ENCODE data around the gene APCDD1L.

Gene APCDD1L

DNA sequence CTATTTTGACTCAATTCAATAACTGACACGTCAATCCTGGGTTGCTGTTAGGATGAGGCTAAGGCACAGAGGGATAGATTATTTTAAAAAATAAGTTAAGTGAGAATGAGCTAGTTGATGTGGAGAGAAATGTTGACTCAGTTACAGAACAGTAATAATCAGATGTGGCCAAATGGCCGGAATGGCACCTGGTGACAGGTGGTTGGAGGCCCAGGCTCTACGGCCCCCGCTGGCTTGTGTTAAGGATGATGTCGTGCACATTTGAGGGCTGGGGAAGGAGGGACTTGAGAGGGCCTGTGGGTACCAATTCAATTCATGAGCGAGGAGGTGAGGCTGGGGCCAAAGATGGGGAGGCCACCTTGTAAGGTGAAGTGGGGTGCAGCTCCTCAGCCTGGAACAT lies 31.7 kb downstream of the APCDD1L start:
- DNase-seq, result no peak

DNA sequence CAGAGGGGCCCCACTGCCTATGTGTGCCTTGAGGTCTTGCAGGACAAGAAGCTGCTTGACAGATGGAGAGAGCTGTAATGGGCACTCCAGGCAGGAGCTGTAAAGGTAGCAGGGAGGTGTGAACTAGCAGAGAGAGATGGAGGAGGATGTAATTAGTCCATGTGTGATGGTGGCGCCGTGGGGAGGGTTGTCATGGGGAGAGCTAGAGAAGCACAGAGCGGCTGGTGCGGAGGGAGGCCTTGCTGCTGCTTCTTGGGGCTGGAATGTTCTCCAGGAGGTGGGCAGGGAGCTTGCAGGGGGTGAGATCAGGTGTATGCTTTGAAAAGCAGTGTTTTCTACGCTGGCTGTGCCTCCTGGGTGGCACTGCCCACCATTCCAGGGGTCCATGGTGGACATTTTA lies 32.1 kb downstream of the APCDD1L start:
- DNase-seq, result no peak

DNA sequence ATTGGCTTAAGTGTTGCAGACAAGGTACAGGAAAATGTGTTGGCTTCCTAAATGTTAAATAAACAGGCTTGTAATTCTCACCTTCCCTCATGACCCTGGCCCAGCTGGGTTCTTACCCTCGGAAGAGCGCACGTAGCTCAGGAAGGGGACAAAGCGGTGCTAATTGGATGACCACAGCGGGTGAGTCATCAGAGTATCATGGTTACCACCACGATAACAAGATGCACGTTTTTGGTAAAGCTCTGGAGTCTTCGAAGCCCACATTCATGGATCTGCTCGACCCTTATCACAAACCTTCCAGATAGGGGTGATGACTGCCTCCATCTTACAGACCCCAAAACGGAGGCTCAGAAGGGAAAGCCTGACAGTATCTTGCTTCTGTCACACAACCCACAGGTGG lies 32.8 kb downstream of the APCDD1L start:
- no peak for DNase-seq

DNA sequence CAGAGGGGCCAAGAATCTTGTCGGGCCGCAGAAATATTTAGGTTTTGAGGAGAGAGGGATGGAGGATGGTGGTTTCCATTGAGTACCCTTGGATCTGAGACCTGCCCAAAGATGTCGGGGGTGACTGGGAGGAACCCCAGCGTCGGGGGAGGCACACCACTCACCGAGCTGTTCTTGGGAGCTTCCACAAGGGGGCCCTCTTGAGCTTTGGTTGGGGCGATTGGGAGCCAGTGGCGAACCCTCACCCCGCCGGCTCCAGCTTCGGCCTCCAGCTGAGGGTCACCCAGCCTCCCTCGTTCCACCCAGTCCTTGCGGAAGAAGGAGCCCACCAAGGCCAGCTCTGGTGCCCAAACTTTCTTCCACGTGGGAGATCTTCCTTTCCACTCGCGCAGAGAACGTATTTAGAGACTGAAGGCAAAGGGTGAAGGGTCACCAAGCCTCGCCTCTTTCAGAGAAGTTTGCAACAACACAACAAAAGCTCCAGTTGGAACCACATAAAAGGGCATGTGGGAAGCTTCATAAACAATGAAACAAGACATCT lies 33.6 kb downstream of the APCDD1L start:
- DNase-seq, result peak; percentile 48

DNA sequence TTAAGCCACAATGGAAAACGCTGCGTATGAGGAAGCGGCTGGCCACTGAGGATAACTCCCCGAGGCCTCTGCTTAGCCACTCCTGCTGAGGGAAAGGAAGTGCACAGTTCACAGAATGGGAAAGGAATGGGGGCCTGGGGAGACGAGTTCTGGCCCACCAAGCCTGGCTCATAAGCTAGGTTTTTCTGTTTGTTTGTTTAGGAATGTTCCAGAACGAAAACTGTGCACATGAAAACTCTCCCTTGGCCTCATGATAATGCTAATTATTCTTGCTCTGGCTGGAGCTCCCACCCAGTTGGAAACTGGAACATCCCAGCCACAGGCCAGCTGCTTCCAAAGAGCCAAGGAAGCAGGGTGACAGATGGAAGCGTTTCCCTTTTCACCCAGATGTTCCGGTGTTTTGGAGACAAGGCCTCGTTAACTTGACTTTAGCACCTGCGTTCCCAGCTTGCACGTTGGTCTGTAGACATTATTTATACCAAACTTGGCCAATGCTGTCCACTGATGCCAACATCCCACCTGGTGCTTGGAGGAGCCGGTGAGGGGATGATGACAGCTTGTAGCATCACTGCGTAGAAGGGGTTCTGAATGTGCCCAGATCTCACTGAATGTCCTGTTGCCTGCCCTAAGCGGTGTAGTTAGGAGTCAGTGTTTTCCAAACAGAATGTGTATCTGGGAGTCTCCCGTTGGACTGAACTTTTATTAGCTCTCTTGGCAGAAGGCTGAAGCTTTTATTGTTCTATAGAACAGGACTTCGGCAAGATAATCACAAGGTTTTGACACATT lies 34.5 kb downstream of the APCDD1L start:
- DNase-seq, result no peak

DNA sequence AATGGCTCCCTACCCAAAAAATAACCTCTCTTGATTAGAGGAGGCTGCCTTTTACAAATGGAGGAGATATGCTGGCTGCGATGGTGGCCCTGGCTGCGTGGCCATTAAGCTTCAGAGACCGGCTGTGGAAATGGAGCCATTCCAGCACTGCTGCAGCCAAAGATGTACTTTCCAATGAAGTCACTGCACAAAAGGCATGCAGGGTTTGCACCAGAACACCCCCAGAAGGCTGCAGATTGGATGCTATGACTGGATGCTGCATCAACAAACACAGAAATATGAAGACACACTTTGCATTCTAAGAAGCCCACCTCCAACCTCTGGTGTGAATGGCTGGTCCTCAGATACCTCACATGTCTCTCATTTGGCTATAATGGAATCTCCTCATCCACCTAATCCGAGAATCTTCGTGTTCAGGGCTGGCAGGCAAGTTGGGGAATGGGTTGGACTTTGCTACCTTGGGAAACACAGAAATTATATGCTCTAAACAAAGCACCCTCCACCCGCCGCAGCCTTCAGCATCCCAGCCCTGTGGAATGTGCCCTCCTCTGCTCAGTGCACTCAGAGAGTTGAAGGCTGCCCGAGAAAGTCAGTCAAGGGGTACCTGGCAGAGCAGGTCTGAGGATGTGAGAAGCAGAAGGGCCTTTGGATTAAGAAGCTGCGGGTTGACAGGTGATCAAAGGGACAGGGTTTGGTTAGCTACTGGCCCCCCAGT lies 35.3 kb downstream of the APCDD1L start:
- no peak for DNase-seq

DNA sequence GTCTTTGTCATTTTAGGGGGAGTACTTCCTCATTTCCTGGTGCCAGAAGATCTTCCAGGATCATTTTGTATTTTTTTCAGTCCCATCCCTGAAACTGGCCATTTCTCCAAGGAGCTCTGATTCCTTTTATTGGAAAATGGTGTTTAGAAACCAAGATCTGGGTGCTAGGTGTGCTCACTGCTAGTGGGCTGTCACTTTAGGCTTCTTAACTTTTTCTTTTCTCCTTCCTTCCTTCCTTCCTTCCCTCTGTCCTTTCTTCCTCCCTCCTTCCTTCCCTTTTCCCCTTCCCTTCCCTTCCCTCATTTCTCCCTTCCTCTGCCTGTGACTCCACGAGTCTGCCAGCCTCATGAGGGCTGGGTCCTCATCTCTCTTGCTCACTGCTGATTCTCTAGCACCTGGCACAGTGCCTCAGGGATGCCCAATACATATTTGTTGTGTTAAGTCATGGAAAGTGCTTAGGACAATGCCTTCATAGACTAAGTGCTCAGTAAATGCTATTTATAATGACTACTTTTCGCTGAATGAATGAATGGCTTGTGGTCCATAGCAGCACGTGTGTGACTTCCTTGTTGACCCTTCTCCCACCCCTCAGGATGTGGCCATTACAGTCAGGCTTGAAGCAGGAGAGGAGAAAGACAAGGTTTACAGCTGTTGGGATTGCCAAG lies 36.9 kb downstream of the APCDD1L start:
- no peak for DNase-seq

DNA sequence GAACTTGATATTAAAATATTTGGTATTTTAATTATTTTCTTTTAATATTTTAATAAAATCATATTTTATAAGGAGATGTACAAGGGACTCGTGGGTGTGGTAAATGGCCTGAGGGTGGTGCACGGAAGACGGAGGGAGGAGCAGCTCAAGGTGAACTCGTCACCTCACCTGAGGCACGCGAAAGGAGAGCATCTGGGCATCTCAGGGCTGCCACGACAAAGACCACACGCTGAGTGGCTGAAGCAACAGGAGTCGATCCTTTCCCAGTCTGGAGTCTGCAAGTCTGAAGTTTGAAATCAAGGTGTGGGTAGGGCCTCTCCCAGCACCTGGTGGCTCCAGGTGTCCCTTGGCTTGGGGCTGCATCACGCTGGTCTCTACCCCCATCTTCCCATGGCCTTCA lies 39.7 kb downstream of the APCDD1L start:
- no peak for DNase-seq

DNA sequence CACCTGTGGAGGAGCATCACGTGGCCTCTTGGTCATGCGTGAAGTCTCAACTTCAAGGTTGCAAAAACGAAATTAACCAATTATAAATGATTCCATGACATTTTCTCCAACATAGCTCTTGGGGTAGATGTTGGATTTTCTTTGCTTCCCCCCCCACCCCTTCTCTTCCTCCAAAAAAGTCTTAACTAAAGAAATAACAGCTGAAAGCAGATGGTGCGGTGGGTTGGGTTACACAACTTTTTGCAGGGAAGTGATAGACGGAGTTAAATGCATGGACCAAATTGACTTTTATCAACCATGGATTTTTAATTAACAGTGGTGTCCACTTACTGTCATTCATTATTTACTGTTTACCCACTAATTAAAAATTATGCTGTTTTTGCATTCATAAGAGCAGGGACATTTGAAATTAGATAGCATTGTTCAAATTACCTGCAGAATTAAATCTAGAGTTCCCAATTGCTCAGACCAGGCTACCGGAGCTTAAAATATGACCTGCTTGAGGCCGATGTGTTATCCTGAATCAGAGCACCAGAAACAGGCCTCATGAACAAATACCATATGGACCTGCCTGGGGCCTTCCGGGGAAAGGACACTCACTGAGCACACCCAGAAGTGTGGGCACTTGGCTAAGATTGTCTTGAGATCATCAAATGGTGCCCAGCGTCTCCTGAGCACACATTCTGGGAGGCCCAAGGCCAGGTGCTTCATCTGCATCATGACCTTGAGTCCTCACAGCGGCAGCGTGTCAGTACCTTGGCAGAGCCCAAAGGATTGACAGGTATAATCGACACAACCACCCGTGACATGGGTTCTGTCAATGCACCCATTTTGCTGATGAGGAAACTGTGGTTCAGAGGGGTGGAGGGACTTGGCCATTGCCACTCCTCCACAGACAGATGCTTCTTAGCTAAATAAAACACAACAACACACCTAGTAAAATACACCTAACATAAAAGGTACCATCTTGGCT lies 41.5 kb downstream of the APCDD1L start:
- DNase-seq, result no peak

DNA sequence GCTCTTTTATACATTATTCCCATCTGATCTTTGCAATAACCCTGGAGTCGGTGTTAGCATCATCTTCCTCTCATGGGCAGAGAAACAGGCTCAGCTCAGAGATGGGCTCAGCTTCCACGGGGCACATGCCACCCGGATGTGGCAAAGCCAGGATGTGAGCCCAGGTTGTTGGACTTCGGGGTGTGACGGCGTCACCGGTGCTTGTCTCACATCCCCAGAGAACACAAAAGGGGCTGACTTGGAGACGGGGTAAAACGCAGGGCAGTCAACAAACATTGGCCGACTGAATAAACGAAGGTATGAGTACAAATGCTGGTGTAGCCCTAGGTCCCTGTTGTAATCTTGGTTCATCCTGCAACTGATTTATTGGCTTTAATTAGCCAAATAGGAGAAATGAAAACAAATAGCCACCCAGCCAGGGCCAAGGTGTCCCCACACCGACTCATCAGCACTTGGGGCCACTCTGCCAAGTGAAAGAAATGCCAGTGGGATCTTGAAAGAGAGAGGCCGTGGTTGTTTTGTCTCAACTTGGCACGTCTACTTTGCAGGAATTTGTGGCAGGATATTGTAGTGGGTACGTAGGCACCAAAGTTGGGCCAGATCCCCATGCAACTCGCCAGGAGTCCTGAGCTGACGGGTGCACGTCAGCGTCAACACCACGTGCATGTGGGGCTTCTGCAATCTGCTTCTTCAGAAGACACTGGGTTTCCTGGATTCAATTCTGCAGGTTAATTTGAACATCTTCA lies 42.8 kb downstream of the APCDD1L start:
- DNase-seq, result no peak

DNA sequence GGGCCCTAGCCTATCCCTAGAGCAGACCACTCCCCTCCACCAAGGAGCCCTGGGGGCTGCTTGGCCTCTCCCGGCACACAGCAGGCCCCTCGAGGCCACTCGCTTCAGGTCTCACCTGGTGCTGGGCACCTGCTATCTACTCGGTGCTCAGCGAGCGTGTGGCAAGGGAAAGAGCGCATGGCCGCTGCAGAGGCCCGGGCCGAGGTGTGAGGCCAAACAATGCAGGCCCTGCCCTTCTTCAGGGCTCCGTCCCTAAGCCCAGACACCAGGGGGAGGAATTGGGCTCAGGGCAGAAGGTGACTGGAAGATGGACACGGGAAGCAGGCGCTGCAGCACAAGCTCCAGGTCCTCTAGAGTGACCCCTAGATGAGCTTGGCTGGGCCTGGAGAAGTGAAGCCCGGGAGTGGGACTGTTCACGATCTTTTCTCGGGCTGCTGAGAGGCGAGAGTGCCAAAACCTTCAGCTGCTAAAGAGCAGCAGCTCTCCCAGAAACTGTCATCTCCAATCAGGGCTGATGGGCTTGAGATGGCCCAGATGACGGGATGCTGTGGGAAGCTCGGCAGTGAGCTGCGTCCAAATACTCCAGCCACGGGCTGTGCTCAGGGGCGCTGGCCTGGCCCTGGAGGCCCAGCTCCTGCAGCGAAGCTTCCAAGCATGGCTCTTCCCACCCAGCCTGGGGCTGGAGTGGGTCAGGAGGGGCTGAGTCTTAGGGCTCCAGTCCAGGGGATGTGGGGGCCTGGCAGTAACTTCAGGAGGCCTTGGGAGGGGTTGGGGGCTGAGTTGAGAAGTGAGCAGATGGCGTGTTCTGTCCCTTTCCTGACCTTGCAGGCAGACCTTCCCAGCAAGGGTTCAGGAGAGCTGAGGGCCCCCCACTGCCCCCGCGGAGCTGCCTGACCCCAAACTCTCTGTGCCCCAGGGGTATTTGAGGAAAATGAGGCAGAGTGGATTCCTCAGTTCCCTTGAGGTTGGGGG lies 43.7 kb downstream of the APCDD1L start:
- DNase-seq, result no peak

DNA sequence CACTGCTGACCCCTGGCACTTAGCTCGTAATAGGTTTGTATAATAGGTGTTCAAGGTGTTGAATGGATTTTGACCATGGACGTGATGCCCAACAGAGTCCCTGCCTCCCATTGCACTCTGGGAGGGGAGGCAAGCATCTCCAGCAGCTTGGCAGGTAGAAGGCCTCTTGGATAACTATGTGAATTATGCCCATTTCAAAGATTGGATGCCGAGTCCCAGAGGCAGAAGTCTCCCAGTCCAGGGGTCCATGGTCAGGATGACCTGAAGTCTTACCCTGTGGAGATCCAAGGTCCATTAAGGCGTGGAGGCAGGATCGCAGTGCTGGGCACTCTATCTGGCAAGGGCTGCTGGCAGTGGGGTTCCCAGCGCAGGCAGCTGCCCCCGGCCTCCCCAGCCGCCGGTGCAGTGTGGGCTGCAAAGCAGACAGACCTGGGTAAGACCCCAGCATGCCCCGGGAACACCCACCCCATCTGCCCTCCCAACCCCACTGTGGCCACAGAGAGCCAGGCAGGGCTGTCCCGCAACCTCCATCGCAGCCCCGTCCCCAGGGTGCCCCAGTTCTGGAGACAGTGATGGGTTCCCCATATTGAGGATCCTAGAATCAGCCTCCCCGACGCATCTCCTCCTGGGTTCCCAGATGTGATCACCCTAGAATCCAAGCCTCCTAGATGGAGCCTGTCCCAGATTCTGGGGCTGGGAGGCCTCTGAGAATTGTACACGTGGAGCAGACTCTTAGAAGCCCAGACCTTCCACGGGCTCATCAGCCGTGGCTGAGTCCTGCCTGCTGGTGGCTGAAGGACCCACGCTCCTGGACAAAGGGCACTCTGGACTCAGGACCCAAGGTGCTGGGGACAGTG lies 44.6 kb downstream of the APCDD1L start:
- no peak for DNase-seq

DNA sequence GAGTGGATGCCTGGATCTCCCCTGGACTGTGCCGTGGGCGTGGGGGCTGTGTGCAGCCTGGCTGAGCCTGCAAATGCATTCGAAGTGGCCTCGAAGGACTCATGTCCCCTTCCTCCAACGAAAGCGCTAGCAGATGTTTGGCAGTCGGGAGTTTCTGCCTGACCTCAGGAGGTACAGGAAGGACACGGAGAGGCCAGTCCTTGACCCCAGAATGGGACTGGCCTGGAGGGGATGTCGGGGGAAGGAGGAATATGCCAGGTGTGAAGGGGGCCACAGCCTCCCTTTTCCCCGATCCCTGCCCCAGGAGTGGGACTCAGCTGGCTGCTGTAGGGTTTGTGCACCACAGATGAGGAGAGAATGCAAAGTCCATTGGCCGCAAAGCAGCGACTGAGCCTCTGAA lies 45.6 kb downstream of the APCDD1L start:
- no peak for DNase-seq

DNA sequence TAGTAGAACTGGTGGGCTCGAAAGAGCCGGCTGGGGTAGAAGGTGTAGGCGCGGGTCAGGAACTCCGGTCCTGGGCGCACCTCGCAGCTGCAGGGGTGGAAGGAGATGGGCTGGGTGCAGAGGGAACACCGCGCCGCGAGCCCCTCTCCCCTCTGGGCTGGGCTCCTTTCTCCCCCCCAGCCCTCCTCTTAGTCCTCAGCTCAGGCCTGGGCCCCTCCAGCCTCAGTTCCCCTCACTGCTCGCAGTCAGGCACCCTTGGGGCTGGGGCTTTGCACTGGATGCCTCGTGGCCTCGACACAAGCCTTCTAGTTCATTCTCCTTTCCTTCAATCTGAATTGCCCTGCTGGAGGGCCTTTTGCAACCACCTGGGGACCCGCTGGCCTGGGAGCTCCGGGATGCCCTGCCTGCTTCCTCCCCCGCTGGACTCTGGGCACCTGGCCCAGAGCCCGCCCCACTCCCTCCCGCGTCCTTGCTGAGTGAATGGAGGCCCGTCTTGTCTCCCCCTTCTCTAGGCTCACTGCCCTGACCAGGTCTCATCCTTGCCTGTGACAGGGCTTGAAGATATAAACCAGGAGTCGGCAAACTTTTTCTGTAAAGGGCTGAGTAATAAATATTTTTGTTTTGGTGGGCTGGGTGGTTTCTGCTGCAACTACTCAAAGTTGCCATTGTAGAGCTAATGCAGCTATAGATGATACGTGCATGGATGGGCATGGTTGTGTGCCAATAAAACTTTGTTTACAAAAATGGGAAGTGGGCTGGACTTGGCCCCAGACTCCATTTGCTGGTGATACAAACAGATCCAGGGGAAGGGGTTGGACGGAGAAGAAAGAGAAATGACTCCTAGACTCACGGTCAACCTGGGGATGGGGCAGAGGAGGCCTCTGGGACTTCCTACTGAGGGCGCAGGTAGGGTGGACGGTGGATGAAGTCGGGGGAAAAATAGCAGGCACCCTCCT lies 47.3 kb downstream of the APCDD1L start:
- no peak for DNase-seq

DNA sequence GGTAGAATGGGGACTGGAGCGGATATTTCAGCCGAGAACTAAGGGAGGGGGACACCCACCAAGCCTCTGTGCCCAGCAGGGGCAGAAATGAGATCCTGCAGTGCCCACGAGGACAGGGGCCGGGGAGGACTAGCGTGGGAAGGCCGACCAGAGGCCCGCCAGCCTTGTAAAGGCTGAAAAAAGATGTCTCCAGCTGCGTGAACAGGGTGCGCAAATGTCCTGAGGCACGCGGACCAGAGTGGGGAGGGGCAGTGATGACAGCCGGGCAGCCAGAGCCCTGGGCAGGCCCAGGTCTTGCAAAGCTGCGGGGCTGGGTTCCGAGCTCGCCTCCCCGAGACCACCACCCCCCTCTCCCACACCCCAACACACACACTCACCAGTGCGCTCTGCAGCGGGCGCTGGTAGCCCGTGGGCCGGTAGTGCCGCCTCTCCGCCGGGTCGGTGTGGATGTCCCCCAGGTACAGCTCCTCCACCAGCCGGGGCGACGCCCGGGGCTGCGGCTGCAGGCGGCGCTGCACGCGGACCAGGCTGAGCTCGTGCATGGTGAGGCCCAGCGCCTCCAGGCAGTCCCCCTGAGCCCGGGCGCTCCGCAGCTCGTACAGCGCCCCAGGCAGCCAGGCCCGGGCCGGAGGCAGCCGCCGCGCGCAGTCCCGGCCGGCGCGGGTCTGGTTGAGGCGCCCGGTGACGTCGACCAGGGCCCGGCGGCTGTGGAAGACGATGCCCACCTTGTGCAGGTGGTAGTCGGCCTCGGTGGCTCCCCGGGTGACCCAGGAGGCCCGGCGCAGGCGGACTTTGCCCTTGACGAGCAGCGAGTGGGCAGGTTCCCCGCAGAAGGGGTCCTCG lies 48.2 kb downstream of the APCDD1L start:
- DNase-seq, result no peak

DNA sequence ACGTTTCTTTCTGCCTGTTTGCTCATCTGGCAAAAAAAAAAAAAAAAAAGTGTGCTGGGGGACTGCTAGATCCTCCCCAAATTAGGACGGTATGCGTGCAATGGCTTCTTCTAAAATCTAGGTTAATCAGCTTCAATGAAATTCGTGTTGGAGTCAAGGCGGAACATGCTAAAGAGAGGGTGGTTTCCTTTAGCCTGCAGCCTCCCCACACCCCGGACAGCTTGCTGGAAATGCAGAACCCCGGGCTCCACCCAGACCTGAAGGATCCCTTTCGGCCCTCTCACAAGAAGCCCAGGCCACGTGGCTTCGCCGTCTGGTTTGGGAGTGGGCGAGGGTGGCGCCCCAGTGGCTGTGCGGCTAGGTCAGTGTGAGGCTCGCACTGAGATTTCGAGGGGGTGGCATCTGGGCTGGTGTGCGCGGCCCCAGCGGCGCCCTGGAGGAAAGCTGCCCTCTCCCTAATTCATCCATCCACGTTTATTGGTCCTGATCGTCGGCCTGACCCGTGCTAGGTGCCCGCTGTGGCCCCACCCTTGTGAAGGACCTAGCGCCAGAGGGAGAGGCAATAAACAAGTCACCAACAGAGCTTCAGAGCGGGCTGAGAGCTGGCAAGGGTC lies 49.0 kb downstream of the APCDD1L start:
- no peak for DNase-seq

DNA sequence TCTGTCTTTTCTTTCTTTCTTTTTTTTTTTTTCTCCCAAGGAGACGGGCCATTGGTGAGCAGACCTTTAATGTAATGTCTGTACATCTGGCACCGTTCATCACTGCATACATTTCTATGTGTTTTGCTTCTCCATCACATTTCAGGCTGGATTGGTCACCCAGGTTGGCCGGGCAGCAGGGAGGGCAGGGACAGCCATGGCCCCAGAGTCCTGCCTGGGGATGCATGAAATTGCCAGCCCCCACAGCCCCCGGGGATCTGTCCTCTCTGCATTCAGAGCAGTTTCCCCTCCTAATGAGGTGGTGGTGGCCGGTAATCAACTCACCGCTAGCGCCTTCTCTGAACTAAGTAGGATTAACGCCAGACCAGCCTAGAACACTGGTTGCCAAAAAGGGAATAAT lies 50.4 kb downstream of the APCDD1L start:
- DNase-seq, result no peak
